ENCODE data around the gene INSM1. TPM values are rescaled to one million over a fixed set of nuclear protein-coding genes. Genes with fewer than 3 reads are reported as not detected.

Gene INSM1
- total RNA-seq, 1 experiment from 2014 or later = 3.3 TPM

- TF ChIP-seq, protein P1, sequence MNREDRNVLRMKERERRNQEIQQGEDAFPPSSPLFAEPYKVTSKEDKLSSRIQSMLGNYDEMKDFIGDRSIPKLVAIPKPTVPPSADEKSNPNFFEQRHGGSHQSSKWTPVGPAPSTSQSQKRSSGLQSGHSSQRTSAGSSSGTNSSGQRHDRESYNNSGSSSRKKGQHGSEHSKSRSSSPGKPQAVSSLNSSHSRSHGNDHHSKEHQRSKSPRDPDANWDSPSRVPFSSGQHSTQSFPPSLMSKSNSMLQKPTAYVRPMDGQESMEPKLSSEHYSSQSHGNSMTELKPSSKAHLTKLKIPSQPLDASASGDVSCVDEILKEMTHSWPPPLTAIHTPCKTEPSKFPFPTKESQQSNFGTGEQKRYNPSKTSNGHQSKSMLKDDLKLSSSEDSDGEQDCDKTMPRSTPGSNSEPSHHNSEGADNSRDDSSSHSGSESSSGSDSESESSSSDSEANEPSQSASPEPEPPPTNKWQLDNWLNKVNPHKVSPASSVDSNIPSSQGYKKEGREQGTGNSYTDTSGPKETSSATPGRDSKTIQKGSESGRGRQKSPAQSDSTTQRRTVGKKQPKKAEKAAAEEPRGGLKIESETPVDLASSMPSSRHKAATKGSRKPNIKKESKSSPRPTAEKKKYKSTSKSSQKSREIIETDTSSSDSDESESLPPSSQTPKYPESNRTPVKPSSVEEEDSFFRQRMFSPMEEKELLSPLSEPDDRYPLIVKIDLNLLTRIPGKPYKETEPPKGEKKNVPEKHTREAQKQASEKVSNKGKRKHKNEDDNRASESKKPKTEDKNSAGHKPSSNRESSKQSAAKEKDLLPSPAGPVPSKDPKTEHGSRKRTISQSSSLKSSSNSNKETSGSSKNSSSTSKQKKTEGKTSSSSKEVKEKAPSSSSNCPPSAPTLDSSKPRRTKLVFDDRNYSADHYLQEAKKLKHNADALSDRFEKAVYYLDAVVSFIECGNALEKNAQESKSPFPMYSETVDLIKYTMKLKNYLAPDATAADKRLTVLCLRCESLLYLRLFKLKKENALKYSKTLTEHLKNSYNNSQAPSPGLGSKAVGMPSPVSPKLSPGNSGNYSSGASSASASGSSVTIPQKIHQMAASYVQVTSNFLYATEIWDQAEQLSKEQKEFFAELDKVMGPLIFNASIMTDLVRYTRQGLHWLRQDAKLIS (CRISPR knock-in tag; IDR thresholded peaks at IDR 0.05; ENCODE audit: borderline replicate concordance) = no peak
- TF ChIP-seq ZNF232 (CRISPR knock-in tag; IDR thresholded peaks at IDR 0.05) (0 out of 2 replicates have a peak, but pooled peaks have one; percentile 4), JAZF1 (CRISPR knock-in tag; IDR thresholded peaks at IDR 0.05) (no peak), PREB (CRISPR knock-in tag; IDR thresholded peaks at IDR 0.05; ENCODE audit: borderline replicate concordance) (no peak)
Observed at GRCh38 chr20:20364593-20365479, 3.1 kb upstream of the INSM1 start (continued).

GRCh38 chr20:20365480-20366161 lies 2.3 kb upstream of the INSM1 start:
- Mint-ChIP-seq H3K27me3 (ENCODE audit: low read depth) (peaks cover 83% of the 10 kb centered on the region), H3K4me3 (peak overlapping the region; percentile 68), H3K27ac (no peak overlapping the region), H3K4me1 (peaks cover 36% of the 10 kb centered on the region), H3K9me3 (no peaks in the 10 kb centered on the region), H3K36me3 (no peaks in the 10 kb centered on the region)
- DNase-seq (ENCODE audit: low spot score) (no peak), ATAC-seq (no peak)
- ChIA-PET POLR2A (no interaction called here), CTCF (no interaction called here)
- TF ChIP-seq JUN (CRISPR knock-in tag; IDR thresholded peaks at IDR 0.05) (no peak), ZMAT4 (CRISPR knock-in tag; IDR thresholded peaks at IDR 0.05) (no peak)

- Mint-ChIP-seq H3K27ac (no peak overlapping the region), H3K4me3 (peak overlapping the region; percentile 81), H3K9me3 (no peaks in the 10 kb centered on the region), H3K4me1 (peaks cover 41% of the 10 kb centered on the region), H3K36me3 (no peaks in the 10 kb centered on the region), H3K27me3 (ENCODE audit: low read depth) (peaks cover 83% of the 10 kb centered on the region)
- no peak for DNase-seq (ENCODE audit: low spot score)
- CTCF ChIA-PET = interaction anchor here (1.3 kb wide), 1 partner anchor 227 kb away, joined by 6 read pairs; no protein-coding TSS in a partner anchor
- POLR2A ChIA-PET = no interaction called here
- TF ChIP-seq, protein P2, sequence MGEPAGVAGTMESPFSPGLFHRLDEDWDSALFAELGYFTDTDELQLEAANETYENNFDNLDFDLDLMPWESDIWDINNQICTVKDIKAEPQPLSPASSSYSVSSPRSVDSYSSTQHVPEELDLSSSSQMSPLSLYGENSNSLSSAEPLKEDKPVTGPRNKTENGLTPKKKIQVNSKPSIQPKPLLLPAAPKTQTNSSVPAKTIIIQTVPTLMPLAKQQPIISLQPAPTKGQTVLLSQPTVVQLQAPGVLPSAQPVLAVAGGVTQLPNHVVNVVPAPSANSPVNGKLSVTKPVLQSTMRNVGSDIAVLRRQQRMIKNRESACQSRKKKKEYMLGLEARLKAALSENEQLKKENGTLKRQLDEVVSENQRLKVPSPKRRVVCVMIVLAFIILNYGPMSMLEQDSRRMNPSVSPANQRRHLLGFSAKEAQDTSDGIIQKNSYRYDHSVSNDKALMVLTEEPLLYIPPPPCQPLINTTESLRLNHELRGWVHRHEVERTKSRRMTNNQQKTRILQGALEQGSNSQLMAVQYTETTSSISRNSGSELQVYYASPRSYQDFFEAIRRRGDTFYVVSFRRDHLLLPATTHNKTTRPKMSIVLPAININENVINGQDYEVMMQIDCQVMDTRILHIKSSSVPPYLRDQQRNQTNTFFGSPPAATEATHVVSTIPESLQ (CRISPR knock-in tag; IDR thresholded peaks at IDR 0.05) = no peak
- no peak for TF ChIP-seq ZNF423 (CRISPR knock-in tag; IDR thresholded peaks at IDR 0.05)
- TF ChIP-seq TCF7 (CRISPR knock-in tag; IDR thresholded peaks at IDR 0.05; ENCODE audit: low read depth) = no peak
- no peak for TF ChIP-seq MXD4 (CRISPR knock-in tag; IDR thresholded peaks at IDR 0.05; ENCODE audit: borderline replicate concordance)
- TF ChIP-seq ATF1 (CRISPR knock-in tag; IDR thresholded peaks at IDR 0.05) = no peak
- TF ChIP-seq RELA (CRISPR knock-in tag; IDR thresholded peaks at IDR 0.05; ENCODE audit: borderline replicate concordance) = no peak
- no peak for TF ChIP-seq GRHL2 (CRISPR knock-in tag; IDR thresholded peaks at IDR 0.05; ENCODE audit: insufficient replicate concordance, severe bottlenecking)
- ATAC-seq = no peak
Observed at GRCh38 chr20:20366551-20366875, 1.4 kb upstream of the INSM1 start.

All from WTC11 (cell line).